NCI-H526 treated with DMSO at 0.1 percent for 48 hours (cell line): Measurements from ENCODE around the gene PPIA.
A peak's percentile ranks its signal among the peaks of the same experiment; 100 is the strongest.
"Not testable (repeated sequence)": the region's sequence is repeated elsewhere in the genome, so short reads cannot be mapped to it uniquely, and the experiment has no call there.

Source experiments
- DNase-seq: peaks from one replicate; lab custom pipeline; 2025; lab: John Stamatoyannopoulos, UW

PPIA gene

DNA sequence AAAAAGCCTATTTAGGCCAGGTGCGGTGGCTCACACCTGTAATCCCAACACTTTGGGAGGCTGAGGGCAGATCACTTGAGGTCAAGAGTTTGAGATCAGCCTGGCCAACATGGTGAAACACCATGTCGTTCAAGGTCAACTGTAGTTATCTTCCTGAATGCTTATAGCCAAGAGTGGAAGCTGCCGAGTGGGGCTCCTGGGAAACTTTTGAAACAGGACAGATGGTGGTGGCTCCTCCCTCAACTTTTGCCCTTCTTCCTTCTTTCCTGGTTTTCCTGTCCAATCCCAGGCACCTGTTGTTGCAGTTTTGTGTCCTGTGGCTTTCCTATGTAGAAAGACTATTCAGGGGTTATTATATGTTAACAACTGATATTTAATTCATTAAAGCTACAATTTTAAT is 8.7 kb upstream of the PPIA start:
- DNase-seq, result no peak

DNA sequence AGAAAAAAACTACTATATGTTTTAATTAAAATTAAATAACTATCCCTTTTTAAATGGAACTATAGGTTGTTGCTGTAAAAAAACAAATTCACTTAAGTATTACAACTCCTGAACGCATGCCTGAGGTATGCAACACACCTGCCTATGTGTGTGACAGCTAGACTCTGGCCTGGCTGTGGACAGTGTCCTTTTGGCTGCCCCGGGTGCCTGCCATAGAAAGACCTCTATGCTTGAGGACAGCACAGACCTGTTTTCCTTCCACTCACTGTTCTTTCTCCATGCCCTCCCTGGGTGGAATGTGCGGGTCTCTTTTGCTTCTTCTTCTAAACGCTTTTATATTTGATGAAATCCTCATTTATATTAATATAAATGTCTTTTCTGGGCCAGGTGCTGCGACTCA is 6.5 kb upstream of the PPIA start:
- DNase-seq, result no peak

DNA sequence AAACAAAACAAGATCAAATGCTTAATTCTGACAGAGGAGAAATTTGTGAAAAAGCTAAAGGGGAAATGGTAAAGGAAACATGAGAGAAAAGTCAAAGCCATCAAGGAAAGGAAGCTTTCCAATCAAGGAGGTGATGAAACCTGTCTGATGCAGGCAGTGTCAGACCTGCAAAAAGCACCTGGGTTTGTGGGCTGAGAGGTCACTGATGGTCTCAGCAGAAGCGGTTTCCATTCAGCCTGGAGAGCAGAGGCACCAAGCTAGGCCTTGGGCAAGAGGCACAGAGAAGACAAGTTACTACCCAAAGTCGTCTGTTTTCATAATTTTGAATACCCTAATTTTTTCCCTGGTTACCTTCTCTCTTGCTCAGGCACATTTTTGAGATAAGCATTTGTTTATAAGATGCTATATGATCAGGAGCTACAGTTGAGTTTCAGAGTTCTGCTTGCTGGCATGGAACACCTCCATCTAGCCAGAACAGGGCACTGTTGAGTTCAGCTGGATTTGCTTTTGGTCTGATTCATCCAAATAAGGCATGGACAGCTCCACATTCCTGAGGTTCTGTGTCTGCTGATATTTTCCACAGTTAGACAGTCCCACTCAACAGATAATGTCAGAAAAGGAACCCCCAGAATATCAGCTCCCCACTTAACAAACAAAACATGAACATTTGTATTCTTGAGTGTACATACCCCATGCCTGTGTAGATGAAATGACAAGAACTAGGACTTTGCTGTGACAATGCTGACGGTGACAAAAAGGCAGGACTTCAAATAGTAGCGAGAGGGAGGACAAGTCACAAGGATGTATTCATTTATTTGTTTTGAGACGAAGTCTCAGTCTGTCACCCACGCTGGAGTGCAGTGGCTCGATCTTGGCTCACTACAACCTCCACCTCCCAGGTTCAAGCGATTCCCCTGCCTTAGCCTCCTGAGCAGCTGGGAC is 4.9 kb upstream of the PPIA start:
- no peak for DNase-seq

DNA sequence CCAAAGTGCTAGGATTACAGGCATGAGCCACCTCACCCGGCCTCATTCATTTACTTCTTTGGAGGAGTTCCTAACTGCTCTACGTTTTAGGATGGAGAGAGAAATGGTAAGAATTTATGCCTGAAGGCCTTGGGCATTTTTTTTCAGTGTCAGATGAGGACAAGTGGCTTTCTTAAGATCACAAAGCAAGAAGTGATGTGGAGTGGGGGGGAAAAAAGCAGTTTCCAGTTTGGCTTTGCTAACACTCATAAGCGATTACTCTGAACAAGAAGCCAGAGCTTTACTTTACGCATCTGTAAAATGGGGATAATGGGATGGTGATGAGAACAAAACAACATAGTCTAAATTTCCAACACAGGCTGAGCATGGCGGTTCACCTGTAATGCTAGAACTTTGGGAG is 2.6 kb upstream of the PPIA start:
- DNase-seq, result no peak

DNA sequence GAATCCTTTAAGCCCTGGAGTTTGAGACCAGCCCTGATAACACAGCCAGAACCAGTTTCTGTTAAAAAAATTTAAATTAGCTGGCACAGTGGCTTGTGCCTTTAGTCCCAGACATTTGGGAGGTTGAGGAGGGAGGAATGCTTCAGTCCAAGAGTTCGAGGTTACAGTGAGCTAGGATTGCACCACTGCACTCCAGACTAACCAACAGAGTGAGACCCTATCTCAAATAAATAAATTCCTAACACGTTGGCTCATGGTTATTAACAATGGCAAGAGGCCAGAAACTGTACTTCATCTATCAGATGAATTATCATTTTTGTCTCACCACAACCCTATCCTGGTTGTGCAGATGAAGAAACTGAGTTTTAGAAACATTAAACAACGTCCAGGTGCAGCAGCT is 2.1 kb upstream of the PPIA start:
- no peak for DNase-seq

DNA sequence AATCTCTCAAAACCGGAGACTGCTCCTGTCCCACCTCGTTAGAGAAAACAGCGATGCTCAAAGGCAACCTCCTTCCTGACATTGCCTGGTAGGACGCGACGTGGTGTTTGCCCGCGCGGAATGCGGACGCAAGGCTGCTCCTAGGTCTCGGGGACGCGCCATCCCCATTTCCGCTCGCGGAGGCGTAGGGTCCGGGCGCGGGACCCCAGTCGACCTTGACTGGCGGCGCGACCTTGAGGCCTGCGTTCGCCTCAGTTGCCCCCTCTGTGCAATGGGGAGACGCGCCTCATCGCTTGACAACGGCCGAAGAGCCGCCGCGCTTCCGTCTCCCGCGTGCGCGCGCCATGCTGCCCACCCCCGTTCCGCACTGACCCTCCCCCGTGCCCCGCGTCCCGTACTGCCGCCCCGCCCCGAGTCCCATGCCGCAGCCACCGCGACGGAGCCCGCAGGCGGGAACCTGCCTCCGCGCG is 412 bp upstream of the PPIA start:
- DNase-seq, result peak; percentile 70

DNA sequence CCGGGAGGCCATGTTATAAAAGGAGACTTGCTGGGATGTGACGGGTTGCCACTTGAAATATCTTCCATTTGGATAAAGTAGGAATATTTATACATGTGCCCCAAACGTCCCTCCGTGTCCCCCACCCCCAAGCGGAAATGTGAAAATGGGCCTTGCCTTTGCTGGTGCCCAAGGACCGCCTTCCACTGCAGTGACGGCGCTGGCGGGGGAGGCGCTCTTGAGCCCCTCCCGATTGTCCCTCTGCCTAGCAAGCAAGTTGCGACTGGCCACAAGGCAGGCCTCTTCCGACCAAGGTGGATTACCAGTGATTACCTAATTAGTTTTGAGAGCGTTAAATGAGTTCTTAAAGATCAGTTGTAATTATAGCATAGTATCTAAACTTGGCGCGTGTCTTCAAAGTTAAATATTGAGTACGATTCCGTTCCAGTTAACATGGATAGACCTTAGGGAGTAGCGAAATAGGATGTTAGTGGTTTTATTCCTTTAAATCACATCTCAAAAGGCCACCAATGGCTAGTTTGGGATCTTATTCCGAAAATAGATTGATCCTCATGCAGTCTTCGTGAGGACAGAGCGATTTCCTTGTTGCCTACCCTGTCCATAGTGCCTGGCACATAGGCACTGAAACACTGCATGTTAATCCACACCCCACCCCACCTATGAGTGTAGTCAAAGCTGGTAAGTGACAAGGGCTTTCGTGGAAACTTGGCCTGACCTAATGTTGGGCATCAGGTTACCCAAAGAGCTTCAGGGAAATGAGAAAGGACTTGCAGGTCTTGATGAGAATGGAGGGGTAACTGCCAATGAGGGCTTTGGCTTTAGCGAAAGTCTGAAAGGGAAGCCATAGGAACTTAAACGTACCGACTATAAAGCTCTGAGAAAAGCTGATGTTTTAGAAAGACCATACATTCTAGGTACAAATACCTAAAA is 1.1 kb downstream of the PPIA start:
- DNase-seq, result peak; percentile 61

DNA sequence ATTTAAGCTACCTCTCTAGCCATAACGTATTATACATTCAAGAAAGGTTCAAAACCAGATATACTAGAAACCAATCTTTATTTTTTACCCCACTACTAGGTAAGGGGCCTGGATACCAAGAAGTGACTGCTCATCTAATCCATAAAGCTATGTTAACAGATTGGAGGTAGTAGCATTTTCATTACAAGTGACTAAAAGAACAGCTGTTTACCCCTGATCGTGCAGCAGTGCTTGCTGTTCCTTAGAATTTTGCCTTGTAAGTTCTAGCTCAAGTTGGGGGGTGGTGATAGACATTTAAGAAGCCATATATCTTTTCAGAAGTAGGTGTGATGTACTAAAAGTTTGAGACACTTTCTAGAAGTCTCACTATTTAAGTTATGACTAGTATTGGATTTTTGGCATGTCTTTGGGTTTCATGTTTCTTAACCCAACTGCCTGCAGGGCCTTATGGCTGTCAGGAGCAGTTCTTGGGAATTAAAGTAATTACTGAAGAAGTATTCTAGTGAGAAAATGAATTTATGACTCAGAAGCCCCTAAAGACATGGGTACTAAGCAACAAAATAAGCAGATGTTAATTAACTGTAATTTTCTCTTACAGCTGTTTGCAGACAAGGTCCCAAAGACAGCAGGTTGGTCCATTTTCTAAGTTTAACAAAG is 2.3 kb downstream of the PPIA start:
- no peak for DNase-seq

DNA sequence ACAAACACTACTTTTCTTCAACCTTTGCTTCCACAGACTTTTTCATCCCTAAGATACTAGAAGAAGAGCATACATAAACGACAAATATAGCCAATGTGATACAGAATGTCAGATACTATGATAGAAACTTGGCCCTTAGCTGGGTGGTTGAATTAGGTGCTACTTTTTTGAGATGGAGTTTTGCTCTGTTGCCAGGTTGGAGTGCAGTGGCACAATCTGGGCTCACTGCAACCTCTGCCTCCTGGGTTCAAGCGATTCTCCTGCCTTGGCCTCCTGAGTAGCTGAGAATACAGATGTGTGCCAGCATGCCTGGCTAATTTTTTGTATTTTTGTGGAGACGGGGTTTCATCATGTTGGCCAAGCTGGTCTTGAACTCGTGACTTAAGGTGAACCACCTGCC is 3.5 kb downstream of the PPIA start:
- no peak for DNase-seq

DNA sequence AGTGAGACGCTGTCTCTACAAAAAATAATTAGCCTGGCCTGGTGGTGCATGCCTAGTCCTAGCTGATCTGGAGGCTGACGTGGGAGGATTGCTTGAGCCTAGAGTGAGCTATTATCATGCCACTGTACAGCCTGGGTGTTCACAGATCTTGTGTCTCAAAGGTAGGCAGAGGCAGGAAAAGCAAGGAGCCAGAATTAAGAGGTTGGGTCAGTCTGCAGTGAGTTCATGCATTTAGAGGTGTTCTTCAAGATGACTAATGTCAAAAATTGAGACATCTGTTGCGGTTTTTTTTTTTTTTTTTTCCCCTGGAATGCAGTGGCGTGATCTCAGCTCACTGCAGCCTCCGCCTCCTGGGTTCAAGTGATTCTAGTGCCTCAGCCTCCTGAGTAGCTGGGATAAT is 5.4 kb downstream of the PPIA start:
- DNase-seq, result no peak

DNA sequence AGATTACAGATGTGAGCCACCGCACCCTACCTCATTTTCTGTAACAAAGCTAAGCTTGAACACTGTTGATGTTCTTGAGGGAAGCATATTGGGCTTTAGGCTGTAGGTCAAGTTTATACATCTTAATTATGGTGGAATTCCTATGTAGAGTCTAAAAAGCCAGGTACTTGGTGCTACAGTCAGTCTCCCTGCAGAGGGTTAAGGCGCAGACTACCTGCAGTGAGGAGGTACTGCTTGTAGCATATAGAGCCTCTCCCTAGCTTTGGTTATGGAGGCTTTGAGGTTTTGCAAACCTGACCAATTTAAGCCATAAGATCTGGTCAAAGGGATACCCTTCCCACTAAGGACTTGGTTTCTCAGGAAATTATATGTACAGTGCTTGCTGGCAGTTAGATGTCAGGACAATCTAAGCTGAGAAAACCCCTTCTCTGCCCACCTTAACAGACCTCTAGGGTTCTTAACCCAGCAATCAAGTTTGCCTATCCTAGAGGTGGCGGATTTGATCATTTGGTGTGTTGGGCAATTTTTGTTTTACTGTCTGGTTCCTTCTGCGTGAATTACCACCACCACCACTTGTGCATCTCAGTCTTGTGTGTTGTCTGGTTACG is 6.0 kb downstream of the PPIA start:
- no peak for DNase-seq

DNA sequence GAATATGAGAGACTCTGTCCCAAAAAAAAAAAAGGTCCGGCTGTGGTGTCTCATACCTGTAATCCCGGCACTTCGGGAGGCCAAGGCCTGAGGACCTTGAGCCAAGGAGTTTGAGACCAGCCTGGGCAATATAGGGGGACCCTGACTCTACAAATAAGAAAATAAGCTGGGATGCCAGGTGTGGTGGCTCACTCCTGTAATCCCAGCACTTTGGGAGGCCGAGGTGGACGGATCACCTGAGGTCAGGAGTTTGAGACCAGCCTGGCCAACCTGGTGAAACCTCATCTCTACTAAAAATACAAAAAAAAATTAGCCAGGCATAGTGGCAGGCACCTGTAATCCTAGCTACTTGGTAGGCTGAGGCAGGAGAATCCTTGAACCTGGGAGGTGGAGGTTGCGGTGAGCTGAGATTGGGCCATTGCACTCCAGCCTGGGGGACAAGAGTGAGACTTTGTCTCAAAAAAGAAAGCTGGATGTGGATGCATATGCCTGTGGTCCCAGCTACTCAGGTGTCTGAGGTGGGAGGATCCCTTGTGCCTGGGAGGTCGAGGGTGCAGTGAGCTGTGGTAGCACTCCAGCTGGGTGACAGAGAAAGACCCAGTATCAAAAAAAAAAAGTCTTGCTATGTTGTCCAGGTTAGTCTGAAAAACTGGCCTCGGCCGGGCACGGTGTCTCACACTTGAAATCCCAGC is 7.5 kb downstream of the PPIA start:
- not testable (repeated sequence) for DNase-seq

DNA sequence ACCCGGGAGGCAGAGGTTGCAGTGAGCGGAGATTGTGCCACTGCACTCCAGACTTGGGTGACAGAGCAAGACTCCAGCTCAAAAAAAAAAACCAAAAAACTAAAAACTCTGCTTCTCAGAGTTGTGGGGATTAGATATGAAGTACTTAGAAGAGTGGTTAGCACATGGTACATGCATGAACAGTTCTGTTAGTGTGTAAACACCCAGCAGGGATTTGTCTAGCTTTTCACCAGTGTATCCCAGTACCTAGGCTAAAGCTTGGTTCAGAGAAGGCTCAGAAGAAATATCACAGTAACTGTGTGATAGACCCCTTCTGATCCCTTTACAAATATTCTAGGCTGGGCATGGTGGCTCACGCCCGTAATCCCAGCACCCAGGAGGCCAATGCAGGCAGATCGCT is 9.5 kb downstream of the PPIA start:
- no peak for DNase-seq

DNA sequence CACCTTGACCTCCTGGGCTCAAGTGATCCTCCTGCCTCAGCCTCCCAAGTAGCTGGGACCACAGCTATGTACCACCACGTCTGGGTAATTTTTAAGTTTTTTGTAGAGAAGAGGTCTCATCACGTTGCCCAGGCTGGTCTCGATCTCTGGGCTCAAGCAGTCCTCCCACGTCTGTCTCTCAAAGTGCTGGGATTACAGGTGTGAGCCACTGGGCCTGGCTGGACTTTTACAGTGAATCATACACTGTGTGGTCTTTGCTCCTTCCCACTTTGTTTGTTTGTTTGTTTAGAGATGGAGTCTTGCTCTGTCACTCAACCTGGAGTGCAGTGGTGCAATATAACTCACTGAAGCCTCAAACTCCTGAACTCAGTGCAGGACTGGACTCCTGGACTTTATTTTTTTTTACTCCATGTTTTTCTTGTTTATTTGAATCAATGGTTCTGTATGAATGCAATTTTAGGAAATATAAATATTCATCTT is 12.5 kb downstream of the PPIA start:
- DNase-seq, result no peak

DNA sequence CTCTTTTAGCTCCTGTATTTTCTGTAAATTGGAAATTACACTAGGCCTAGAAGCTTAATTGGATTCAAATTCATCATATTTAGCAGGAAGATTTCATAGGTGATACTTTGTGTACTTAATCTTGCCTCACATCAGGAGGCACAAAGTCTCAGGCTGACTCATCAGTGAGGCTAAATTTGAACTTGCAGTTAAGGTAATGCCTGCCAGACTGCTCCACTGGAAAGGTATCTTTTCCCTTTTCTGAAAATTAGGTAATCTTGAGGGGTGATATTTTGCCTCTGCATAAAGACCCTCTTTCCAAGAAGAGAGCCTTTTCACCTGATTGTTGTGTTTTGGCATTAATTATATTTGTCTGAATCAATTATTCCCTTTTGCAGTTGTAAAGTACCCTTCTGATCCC is 14.6 kb downstream of the PPIA start:
- no peak for DNase-seq

DNA sequence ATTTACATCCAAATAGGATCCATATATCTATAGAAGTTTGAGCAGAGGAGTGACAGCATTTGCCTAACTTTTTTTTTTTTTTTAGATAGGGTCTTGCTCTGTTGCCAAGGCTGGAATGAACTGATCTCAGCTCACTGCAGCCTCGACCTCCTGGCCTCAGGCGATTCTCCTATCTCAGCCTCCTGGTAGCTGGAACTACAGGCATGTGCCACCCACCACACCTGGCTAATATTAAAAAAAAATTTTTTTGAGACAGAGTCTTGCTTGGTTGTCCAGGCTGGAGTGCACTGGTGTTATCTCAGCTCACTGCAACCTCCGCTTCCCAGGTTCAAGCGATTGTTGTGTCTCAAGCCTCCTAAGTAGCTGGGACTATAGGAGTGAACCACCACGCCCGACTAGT is 15.1 kb downstream of the PPIA start:
- no peak for DNase-seq

DNA sequence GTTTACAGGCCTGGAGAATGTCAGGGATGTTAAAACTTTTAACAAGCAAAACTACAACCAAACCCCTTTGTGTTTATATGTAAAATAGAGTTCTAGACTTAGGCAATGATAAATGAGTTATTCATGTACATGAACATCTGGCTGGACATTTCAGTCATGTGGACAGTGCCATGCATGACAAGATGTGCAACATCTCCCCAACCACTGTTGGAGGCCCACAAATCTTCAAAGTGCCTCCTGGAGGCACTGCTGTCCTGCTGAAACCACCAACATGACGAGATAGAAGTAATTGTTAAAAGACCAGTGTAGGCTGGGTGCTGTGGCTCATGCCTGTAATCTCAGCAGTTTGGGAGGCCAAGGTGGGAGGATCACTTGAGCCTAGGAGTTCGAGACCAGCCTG is 18.4 kb downstream of the PPIA start:
- no peak for DNase-seq

DNA sequence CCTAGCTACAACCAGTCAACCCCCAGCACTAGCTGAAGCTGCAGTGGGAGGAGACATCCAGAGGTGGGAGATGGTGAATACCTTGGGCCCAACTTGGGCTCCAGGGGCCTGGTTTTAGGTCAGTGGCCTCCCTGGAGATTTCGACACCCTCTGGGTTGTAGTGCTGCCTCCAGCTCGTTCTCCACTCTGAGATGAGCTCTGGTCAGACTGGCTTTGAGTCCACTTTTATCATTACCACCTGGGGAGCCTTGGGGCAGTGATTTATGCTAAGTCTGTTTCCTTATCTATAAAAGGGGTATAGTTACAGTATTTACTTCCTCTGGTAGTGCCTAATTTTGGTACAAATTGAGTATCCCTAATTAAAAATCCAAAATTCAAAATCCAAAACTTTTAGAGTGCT is 22.8 kb downstream of the PPIA start:
- no peak for DNase-seq

DNA sequence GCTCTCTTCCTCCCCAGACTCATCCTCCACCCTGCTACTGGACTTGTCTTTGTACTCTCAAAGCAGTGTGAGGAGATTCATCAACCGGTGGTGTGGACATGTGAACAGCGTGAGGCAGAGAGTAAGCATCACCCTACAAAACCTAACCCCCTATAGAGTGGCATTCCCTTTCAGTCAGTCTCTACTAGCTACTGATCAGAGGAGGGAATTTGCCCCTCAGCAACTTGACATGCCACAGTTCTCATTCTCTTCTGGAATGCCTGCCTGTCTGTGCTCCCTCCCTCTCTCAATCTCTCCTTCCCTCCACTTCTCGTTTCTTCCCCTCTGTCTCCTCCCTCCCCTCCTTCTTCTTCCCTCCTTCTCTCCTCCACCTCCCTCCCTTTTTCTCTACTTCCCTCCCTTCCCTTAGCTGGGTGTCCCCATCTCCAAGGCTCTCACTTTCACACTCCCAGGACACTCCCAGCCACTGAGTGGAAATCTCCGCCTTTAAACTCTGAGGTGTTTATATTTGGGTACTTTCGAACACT is 26.8 kb downstream of the PPIA start:
- DNase-seq, result no peak

DNA sequence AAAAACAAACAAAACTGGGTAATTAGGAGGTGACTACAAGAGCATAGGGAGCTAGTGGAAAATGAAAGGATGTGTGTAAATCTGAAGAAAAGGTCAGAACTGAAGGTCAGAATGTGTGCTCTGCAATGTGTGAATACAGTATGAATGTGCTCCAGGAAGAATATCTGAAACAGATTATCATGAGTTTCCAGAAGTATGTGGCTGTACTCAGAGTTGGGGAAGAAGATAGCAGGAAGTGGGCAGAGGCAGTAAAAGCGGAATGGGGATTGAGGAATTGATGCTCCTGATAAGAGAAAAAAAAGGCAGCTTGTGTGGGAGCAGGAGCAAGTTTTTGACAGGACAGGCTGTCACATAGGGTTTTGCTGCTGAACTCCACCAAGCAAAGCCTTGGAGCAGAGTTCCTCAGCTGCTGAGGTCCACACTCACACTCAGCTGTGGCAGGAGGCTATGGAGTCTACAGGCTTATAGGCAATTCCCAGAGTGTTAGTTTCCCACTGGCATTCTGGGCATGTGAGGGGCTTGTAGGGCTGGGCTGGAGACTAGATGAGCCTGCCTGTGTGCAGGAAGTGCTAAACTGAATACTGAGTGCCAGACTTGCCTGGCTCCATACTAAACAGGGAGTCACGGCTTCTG is 28.5 kb downstream of the PPIA start:
- DNase-seq, result no peak
